GM19438 (cell line): Measurements from ENCODE around the gene SCAMP3.
A peak's percentile ranks its signal among the peaks of the same experiment; 100 is the strongest.
"Not testable (repeated sequence)": the region's sequence is repeated elsewhere in the genome, so short reads cannot be mapped to it uniquely, and the experiment has no call there.

Source experiments
- ATAC-seq: cut with Tn5 transposase; IDR thresholded peaks from one replicate; pipeline ENCODE4 v1.9.1; 2021; ENCODE audit warnings: low read depth; ENCODE audit not compliant: unreplicated experiment

The SCAMP3 gene

GRCh38 chr1:155261852-155262673, at the start of gene SCAMP3:
Gene SCAMP3 (minus strand): TSS chr1:155262360. CDS start chr1:155262151, 209 bp downstream.
- peak; percentile 81 for ATAC-seq

GRCh38 chr1:155309423-155310021, 47.4 kb upstream of the SCAMP3 start:
- ATAC-seq, result no peak

GRCh38 chr1:155308493-155309422, 46.6 kb upstream of the SCAMP3 start, which contains the start of gene FDPS:
Gene FDPS (plus strand): TSS chr1:155308866. CDS start chr1:155309790, 924 bp downstream.
- peak; percentile 92 for ATAC-seq

- no peak for ATAC-seq
These were observed 45.1 kb upstream of the SCAMP3 start for GRCh38 chr1:155307247-155307740.

- ATAC-seq, result no peak
These were observed 43.8 kb upstream of the SCAMP3 start for GRCh38 chr1:155305881-155306391.

- no peak for ATAC-seq
These were observed 42.5 kb upstream of the SCAMP3 start for GRCh38 chr1:155304558-155305063.

- ATAC-seq, result no peak
These were observed 39.2 kb upstream of the SCAMP3 start, which contains the start of gene PKLR for GRCh38 chr1:155301342-155301841. Gene PKLR (minus strand): TSS chr1:155301438. CDS start chr1:155301395, 43 bp downstream.

GRCh38 chr1:155300553-155301329, 38.6 kb upstream of the SCAMP3 start:
- ATAC-seq, result no peak

GRCh38 chr1:155300024-155300423, 37.9 kb upstream of the SCAMP3 start:
- no peak for ATAC-seq

GRCh38 chr1:155297384-155297783, 35.2 kb upstream of the SCAMP3 start:
- ATAC-seq, result no peak

GRCh38 chr1:155296661-155297060, 34.5 kb upstream of the SCAMP3 start:
- ATAC-seq, result no peak

GRCh38 chr1:155295942-155296267, 33.7 kb upstream of the SCAMP3 start:
- ATAC-seq, result no peak

- ATAC-seq, result no peak
These were observed 33.2 kb upstream of the SCAMP3 start for GRCh38 chr1:155295183-155295941.

- no peak for ATAC-seq
These were observed 32.5 kb upstream of the SCAMP3 start for GRCh38 chr1:155294520-155295182.

GRCh38 chr1:155293086-155293749, 31.1 kb upstream of the SCAMP3 start:
- ATAC-seq, result no peak

- not testable (repeated sequence) for ATAC-seq
These were observed 28.8 kb upstream of the SCAMP3 start for GRCh38 chr1:155291006-155291405.

GRCh38 chr1:155287987-155288543, 25.9 kb upstream of the SCAMP3 start:
- ATAC-seq, result no peak
